Mucosa of gallbladder (tissue), 1 donor: ENCODE measurements around the gene PCDHGB5. TPM values are rescaled to one million over a fixed set of nuclear protein-coding genes. Genes with fewer than 3 reads are reported as not detected.

ENCODE experiments used
- DNase-seq: peaks from one replicate; pipeline ENCODE4 v3.0.0-alpha.2; 2020; ENCODE audit warnings: low spot score
- total RNA-seq: library from RNA; stranded (reverse); gene quantifications from one replicate; pipeline ENCODE4 v1.2.1, GENCODE V29; 2021
- donor health status: DM: no; HTN: no; CAD: no.

Gene PCDHGB5
- total RNA-seq, 1 donor from 2014 or later, result 12.4 TPM

DNA sequence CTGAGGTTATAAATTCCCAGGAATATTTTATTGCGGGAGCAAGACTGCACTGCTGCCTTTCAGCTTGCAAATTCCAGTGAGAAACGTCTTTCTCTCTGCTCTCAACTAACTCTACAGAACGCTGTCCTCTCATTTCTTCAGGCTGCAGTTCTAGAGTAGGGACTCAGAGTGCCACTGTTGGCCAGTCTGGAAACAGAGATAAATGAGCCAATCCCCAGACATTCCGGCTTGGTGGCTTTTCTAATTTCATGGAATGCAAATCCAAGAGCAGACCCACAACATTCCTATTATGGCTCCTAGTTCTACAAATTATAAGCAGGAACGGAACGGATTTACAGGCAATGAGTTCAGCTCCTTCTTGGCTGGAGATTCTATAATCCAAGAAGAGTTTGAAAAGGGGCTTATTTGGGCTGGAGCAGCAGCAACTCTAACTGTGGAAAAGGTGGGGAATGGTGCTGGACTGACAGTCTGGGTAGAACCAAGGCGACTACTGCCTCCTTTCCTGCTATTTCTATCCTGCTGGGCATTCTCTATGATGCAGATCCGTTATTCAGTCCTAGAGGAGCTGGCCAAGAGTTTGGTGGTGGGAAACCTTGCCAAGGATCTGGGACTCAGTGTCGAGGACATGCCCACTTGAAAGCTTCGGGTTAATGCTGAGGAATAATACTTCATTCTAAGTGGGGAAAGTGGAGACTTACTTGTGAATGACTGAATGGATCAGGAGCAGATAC, 41.8 kb downstream of the PCDHGB5 start:
- no peak for DNase-seq

GRCh38 chr5:141440341-141440740, 42.6 kb downstream of the PCDHGB5 start:
- no peak for DNase-seq

- DNase-seq, result no peak
These were observed 43.9 kb downstream of the PCDHGB5 start for GRCh38 chr5:141441571-141442170.

Other genes starting within 250 kb of the PCDHGB5 start
- 0.60 TPM for gene PCDHB6, start 247.9 kb upstream of the PCDHGB5 start, total RNA-seq
- gene PCDHB7, start 225.3 kb upstream of the PCDHGB5 start, total RNA-seq, result 2.1 TPM
- 1.8 TPM for gene PCDHB8, start 220.2 kb upstream of the PCDHGB5 start, total RNA-seq
- 3.0 TPM for gene PCDHB16, start 215.6 kb upstream of the PCDHGB5 start, total RNA-seq
- gene PCDHB9, start 210.8 kb upstream of the PCDHGB5 start, total RNA-seq, result 2.1 TPM
- gene PCDHB10, start 205.6 kb upstream of the PCDHGB5 start, total RNA-seq, result 2.5 TPM
- gene PCDHB11, start 198.3 kb upstream of the PCDHGB5 start, total RNA-seq, result 8.5 TPM
- gene PCDHB12, start 189.2 kb upstream of the PCDHGB5 start, total RNA-seq, result 3.5 TPM
- gene PCDHB13, start 184.0 kb upstream of the PCDHGB5 start, total RNA-seq, result 8.3 TPM
- gene PCDHB14, start 174.6 kb upstream of the PCDHGB5 start, total RNA-seq, result 9.4 TPM
- gene PCDHB15, start 152.6 kb upstream of the PCDHGB5 start, total RNA-seq, result 3.6 TPM
- not detected for gene SLC25A2, start 93.9 kb upstream of the PCDHGB5 start, total RNA-seq
- gene TAF7, start 77.2 kb upstream of the PCDHGB5 start, total RNA-seq, result 65.2 TPM
- gene PCDHGA1, start 67.4 kb upstream of the PCDHGB5 start, total RNA-seq, result 0.72 TPM
- 6.7 TPM for gene PCDHGA2, start 59.2 kb upstream of the PCDHGB5 start, total RNA-seq
- gene PCDHGA3, start 54.1 kb upstream of the PCDHGB5 start, total RNA-seq, result 4.0 TPM
- gene PCDHGB1, start 47.8 kb upstream of the PCDHGB5 start, total RNA-seq, result 4.6 TPM
- 3.3 TPM for gene PCDHGA4, start 42.9 kb upstream of the PCDHGB5 start, total RNA-seq
- 5.1 TPM for gene PCDHGB2, start 38.0 kb upstream of the PCDHGB5 start, total RNA-seq
- 3.3 TPM for gene PCDHGA5, start 33.8 kb upstream of the PCDHGB5 start, total RNA-seq
- gene PCDHGB3, start 27.7 kb upstream of the PCDHGB5 start, total RNA-seq, result 3.0 TPM
- gene PCDHGA6, start 24.1 kb upstream of the PCDHGB5 start, total RNA-seq, result 6.6 TPM
- gene PCDHGA7, start 15.2 kb upstream of the PCDHGB5 start, total RNA-seq, result 4.5 TPM
- 5.2 TPM for gene PCDHGB4, start 10.2 kb upstream of the PCDHGB5 start, total RNA-seq
- 1.9 TPM for gene PCDHGA8, start 5.3 kb upstream of the PCDHGB5 start, total RNA-seq
- 7.5 TPM for gene PCDHGA9, start 4.8 kb downstream of the PCDHGB5 start, total RNA-seq
- gene PCDHGB6, start 10.1 kb downstream of the PCDHGB5 start, total RNA-seq, result 11.6 TPM
- 6.2 TPM for gene PCDHGA10, start 15.0 kb downstream of the PCDHGB5 start, total RNA-seq
- 15.5 TPM for gene PCDHGB7, start 19.7 kb downstream of the PCDHGB5 start, total RNA-seq
- 4.2 TPM for gene PCDHGA11, start 23.1 kb downstream of the PCDHGB5 start, total RNA-seq
- gene PCDHGA12, start 32.6 kb downstream of the PCDHGB5 start, total RNA-seq, result 10.2 TPM
- gene PCDHGC3, start 78.0 kb downstream of the PCDHGB5 start, total RNA-seq, result 82.4 TPM
- gene PCDHGC4, start 87.1 kb downstream of the PCDHGB5 start, total RNA-seq, result 2.6 TPM
- 2.0 TPM for gene PCDHGC5, start 91.1 kb downstream of the PCDHGB5 start, total RNA-seq
- 85.9 TPM for gene DIAPH1, start 221.1 kb downstream of the PCDHGB5 start, total RNA-seq
- gene HDAC3, start 238.9 kb downstream of the PCDHGB5 start, total RNA-seq, result 43.3 TPM
- 10.2 TPM for gene RELL2, start 239.1 kb downstream of the PCDHGB5 start, total RNA-seq